ENCODE measurements around the gene ZNF76. TPM values are rescaled to one million over a fixed set of nuclear protein-coding genes. Genes with fewer than 3 reads are reported as not detected.

ZNF76 gene
- total RNA-seq, 2 experiments from 2014 or later, result 46.1 to 53.4 TPM

DNA sequence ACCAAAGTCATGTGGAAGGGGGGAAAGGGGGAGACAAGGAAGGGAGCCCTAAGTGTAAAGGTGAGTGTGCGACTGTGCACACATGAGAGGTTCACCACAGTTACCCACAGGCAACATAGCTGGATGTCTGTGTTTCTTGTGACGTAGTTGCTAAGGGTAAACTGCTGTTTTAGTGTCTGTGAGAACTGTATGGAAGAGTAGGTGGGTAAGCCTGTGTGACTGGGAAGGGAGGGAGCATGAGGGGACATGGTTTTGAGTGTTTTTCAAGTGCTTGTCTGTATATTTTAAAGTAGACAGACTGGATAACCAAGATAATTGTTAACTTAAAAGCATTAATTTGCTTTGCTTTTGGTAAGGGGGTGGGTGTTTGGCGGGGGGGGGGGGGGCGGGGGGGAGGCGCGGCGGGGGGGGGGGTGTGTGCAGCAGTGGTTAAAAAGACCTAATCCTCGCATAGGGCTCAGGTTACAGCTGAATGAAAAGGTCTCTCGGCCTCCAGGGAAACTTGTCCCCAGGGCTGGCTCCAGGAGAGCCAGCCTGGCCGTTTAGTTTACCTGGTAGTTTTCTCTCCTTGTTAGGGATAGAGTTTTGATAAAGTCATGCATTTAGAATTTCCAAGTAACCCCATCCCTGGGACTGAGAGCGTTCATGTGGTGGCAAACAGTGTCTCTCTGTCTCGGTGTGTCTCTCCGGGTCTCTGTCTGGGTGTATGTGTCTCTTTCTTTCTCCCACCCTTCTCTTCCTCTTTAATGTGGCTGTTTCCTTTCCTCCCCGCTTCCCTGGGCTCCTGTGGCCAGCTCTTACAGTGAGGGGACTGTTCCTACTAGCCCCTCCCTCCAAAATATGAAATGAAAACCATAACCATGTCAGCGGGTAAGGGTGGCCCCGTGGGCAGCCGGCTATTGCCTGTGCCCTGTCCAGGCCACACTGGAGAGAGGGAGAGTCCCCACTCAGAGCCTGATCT, 42.4 kb upstream of the ZNF76 start:
- H3K27ac ChIP-seq (ENCODE audit: low read depth in 1 of 2, low read length in 2 of 2), result no peak overlapping the region
- H3K36me3 ChIP-seq (ENCODE audit: insufficient read depth, low read length), result no peaks in the 10 kb centered on the region
- peaks cover 43 to 63% of the 10 kb centered on the region in 2 experiments for H3K27me3 ChIP-seq (ENCODE audit: control insufficient read depth in 1 of 2, insufficient read depth in 2 of 2, low read length in 2 of 2)
- intact Hi-C loops (cut with DNase I, micrococcal nuclease), result no loop called here
- Mint-ChIP-seq H3K36me3 (ENCODE audit: low read depth) (no peaks in the 10 kb centered on the region), H3K4me3 (no peak overlapping the region), H3K27me3 (peaks cover 74% of the 10 kb centered on the region), H3K4me1 (ENCODE audit: low read depth) (peaks cover 5% of the 10 kb centered on the region), H3K9me3 (no peaks in the 10 kb centered on the region), H3K27ac (no peak overlapping the region)
- H3K4me1 ChIP-seq (ENCODE audit: insufficient read depth, low read length), result peaks cover 14% of the 10 kb centered on the region
- no peak for ATAC-seq (ENCODE audit: poor library complexity)
- H3K9me3 ChIP-seq (ENCODE audit: control insufficient read depth in 1 of 2, insufficient read depth in 1 of 2, low read length in 2 of 2), result no peaks in the 10 kb centered on the region
- ChIA-PET POLR2A (no interaction called here), CTCF (no interaction called here)
- no peak for DNase-seq
- H3K4me3 ChIP-seq (ENCODE audit: low read length), result no peak overlapping the region
- TF ChIP-seq CTCF (IDR thresholded peaks at IDR 0.05), result no peak

DNA sequence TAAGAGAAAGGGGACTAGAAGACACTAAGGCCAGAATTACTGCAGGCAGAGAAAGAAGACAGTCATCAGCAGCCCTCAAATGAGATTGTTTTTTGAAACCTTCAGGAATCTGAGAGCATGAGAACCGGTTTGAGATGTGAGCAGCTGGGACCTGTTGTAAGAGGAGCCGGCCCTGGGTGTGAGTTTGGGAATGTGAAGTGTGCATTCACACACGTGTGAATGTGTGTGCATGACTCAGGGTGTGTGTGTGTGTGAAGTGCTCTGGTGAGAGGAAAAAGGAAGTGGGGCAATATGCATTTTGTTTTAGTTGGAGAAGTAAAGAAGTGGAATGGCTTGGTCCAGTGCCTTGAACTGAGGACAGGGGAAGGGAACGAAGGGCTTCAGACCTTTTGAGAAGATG, 41.5 kb upstream of the ZNF76 start:
- ChIA-PET CTCF (no interaction called here), POLR2A (no interaction called here)
- H3K27me3 ChIP-seq (ENCODE audit: control insufficient read depth in 1 of 2, insufficient read depth in 2 of 2, low read length in 2 of 2), result peaks cover 34 to 54% of the 10 kb centered on the region in 2 experiments
- H3K9me3 ChIP-seq (ENCODE audit: control insufficient read depth in 1 of 2, insufficient read depth in 1 of 2, low read length in 2 of 2), result no peaks in the 10 kb centered on the region
- Mint-ChIP-seq H3K27ac (no peak overlapping the region), H3K36me3 (ENCODE audit: low read depth) (no peaks in the 10 kb centered on the region), H3K9me3 (no peaks in the 10 kb centered on the region), H3K27me3 (peaks cover 65% of the 10 kb centered on the region), H3K4me3 (no peak overlapping the region), H3K4me1 (ENCODE audit: low read depth) (peaks cover 1% of the 10 kb centered on the region)
- no peak for TF ChIP-seq CTCF (IDR thresholded peaks at IDR 0.05)
- ATAC-seq (ENCODE audit: poor library complexity) (no peak), DNase-seq (no peak)
- no peak overlapping the region for H3K4me3 ChIP-seq (ENCODE audit: low read length)
- peaks cover 14% of the 10 kb centered on the region for H3K4me1 ChIP-seq (ENCODE audit: insufficient read depth, low read length)
- H3K36me3 ChIP-seq (ENCODE audit: insufficient read depth, low read length), result no peaks in the 10 kb centered on the region
- intact Hi-C loops (cut with DNase I, micrococcal nuclease), result no loop called here
- H3K27ac ChIP-seq (ENCODE audit: low read depth in 1 of 2, low read length in 2 of 2), result no peak overlapping the region

- Histone ChIP-seq H3K27ac (ENCODE audit: low read depth in 1 of 2, low read length in 2 of 2) (no peak overlapping the region), H3K9me3 (ENCODE audit: control insufficient read depth in 1 of 2, insufficient read depth in 1 of 2, low read length in 2 of 2) (no peaks in the 10 kb centered on the region), H3K27me3 (ENCODE audit: control insufficient read depth in 1 of 2, insufficient read depth in 2 of 2, low read length in 2 of 2) (peaks cover 30 to 50% of the 10 kb centered on the region in 2 experiments), H3K4me3 (ENCODE audit: low read length) (no peak overlapping the region), H3K4me1 (ENCODE audit: insufficient read depth, low read length) (peaks cover 11% of the 10 kb centered on the region), H3K36me3 (ENCODE audit: insufficient read depth, low read length) (no peaks in the 10 kb centered on the region)
- Mint-ChIP-seq H3K27ac (no peak overlapping the region), H3K4me3 (no peak overlapping the region), H3K36me3 (ENCODE audit: low read depth) (no peaks in the 10 kb centered on the region), H3K9me3 (no peaks in the 10 kb centered on the region), H3K4me1 (ENCODE audit: low read depth) (no peaks in the 10 kb centered on the region), H3K27me3 (peaks cover 61% of the 10 kb centered on the region)
- DNase-seq (no peak), ATAC-seq (ENCODE audit: poor library complexity) (no peak)
- POLR2A ChIA-PET, result no interaction called here
- TF ChIP-seq CTCF (IDR thresholded peaks at IDR 0.05), result no peak
- intact Hi-C loops (cut with DNase I, micrococcal nuclease), result no loop called here
- CTCF ChIA-PET, result no interaction called here
These were observed 41.1 kb upstream of the ZNF76 start for GRCh38 chr6:35218456-35218855.

Data from CD4-positive, alpha-beta T cell (primary cell).